Ovary (tissue), 9 donors: ENCODE data around the gene DBNDD2. TPM values are rescaled to one million over a fixed set of nuclear protein-coding genes. Genes with fewer than 3 reads are reported as not detected.

Experiments
- DNase-seq, 5 donors: peaks; one replicate each; pipeline ENCODE4 v3.0.0-alpha.2; 2019 to 2020
- H3K27ac ChIP-seq, 2 donors: fragments of 200-600 bp; one replicate each; pipeline versions ENCODE4 v1.5.1 to v1.8.0; 2019 to 2022
- H3K27me3 ChIP-seq: fragments of 200-600 bp; one replicate; pipeline ENCODE4 v1.8.0; 2022
- H3K36me3 ChIP-seq: fragments of 200-600 bp; sonication (generic); one replicate; pipeline ENCODE4 v1.5.1; 2019
- H3K4me1 ChIP-seq: one replicate; pipeline ENCODE4 v1.8.1; 2013; ENCODE audit warnings: mild to moderate bottlenecking, moderate library complexity; ENCODE audit not compliant: insufficient read depth
- H3K4me3 ChIP-seq: fragments of 200-600 bp; sonication (generic); one replicate; pipeline ENCODE4 v1.5.1; 2017
- H3K9me3 ChIP-seq, 2 donors: fragments of 200-600 bp in 1 of 2; sonication (generic) in 1 of 2; one replicate each; pipeline versions ENCODE4 v1.5.1 to v1.8.1; 2013 to 2019; ENCODE audit warnings: mild to moderate bottlenecking in 1 of 2, moderate library complexity in 1 of 2
- CTCF ChIP-seq, 3 donors: fragments of 450-650 bp in 2 of 3; fragments of 200-600 bp in 1 of 3; IDR thresholded peaks; one replicate each; pipeline versions ENCODE4 v1.5.1 to v1.8.0; 2016 to 2022; ENCODE audit warnings: antibody characterized with exemption in 3 of 3, mild to moderate bottlenecking in 1 of 3
- EP300 ChIP-seq: sonication (generic); formaldehyde crosslinking; IDR thresholded peaks from one replicate; pipeline ENCODE4 v1.6.1; 2017; ENCODE audit warnings: antibody characterized with exemption
- POLR2A ChIP-seq: fragments of 450-650 bp; IDR thresholded peaks from one replicate; pipeline ENCODE4 v1.6.1; 2017; ENCODE audit warnings: antibody characterized with exemption, mild to moderate bottlenecking, moderate library complexity
- WGBS, 3 donors: extraction: QIAGEN DNeasy Blood & Tissue Kit in 1 of 3; methylation state at CpG; one replicate each; pipeline versions ENCODE4 v1.1.5 to v1.1.7; 2013 to 2017; 5-methylcytosine and 5-hydroxymethylcytosine counted together
- intact Hi-C, 4 donors: fragments of 100-400 bp; cut with DNase I; formaldehyde crosslinking; loops; one replicate each; pipeline versions ENCODE4 v1.11.0 to v1.15.1; 2022 to 2023
- polyA plus RNA-seq, 2 donors: library from polyadenylated mRNA; stranded (reverse); fragments of 200-250 nt in 1 of 2; fragments of 350-450 nt in 1 of 2; fragmentation: Illumina TruSeq in 1 of 2; extraction: RNeasy Lipid Tissue Mini Kit (QIAGEN cat#74804) in 1 of 2; gene quantifications; one replicate each; pipeline ENCODE4 v1.2.3, GENCODE V29; 2013 to 2014
- total RNA-seq, 7 donors: library from RNA; depleted of rRNA in 2 of 7; stranded (reverse); fragments of >200 nt in 2 of 7; fragmentation: NEBNext Ultra II Directional in 3 of 7; extraction: Animal tissue kit (Norgen Biotek cat#: 25700) in 3 of 7; gene quantifications; one replicate each; pipeline versions ENCODE4 v1.1.0 to v1.2.4, GENCODE V29; 2016 to 2023
- donor health status: DM: no; HTN: no; CAD: no; lungs with moderate emphysema.
- donor health status: DM: no; HTN: no; CAD: no.
- donor health status: Bipolar disorder and iron deficiency.
- donor health status: DM: yes; HTN: yes; CAD: no.
- donor health status: DM: no; HTN: no; CAD: no.
- donor health status: DM: yes; HTN: yes; CAD: no.

Gene DBNDD2
- total and polyA plus RNA-seq, 9 donors = 18.4 to 63.2 (median 32.0) TPM

GRCh38 chr20:45408646-45409213, 641 bp downstream of the DBNDD2 start:
- no peaks in the 10 kb centered on the region for H3K27me3 ChIP-seq
- H3K27ac ChIP-seq = no peak overlapping the region
- TF ChIP-seq POLR2A = no peak
- no peaks in the 10 kb centered on the region for H3K36me3 ChIP-seq
- WGBS, 3 donors = 80 to 87% (median 84%) methylated on average over 7 of the region's 7 CpGs
- intact Hi-C loops = loop anchor here in 1 of 4 donors (5.0 kb wide), 1 partner anchor 544 kb away; no protein-coding TSS in a partner anchor
- no peak overlapping the region for H3K4me3 ChIP-seq
- no peaks in the 10 kb centered on the region for H3K9me3 ChIP-seq
- no peak for DNase-seq
- H3K4me1 ChIP-seq = peaks cover 3% of the 10 kb centered on the region

GRCh38 chr20:45409521-45410272, 1.6 kb downstream of the DBNDD2 start:
- intact Hi-C loops = loop anchor here in 2 of 4 donors (5.0 to 10.0 kb wide), 2 partner anchors 543 to 765 kb away; no protein-coding TSS in a partner anchor
- DNase-seq = no peak
- H3K27me3 ChIP-seq = no peaks in the 10 kb centered on the region
- H3K4me1 ChIP-seq = peaks cover 3% of the 10 kb centered on the region
- H3K4me3 ChIP-seq = no peak overlapping the region
- H3K36me3 ChIP-seq = no peaks in the 10 kb centered on the region
- H3K27ac ChIP-seq = no peak overlapping the region
- WGBS, 3 donors = 84 to 95% (median 90%) methylated on average over 7 of the region's 7 CpGs
- no peak for TF ChIP-seq CTCF (IDR thresholded peaks at IDR 0.05)
- no peak for TF ChIP-seq EP300
- no peak for TF ChIP-seq POLR2A
- no peaks in the 10 kb centered on the region for H3K9me3 ChIP-seq

- TF ChIP-seq CTCF (IDR thresholded peaks at IDR 0.05) (no peak), EP300 (no peak), POLR2A (no peak)
- Histone ChIP-seq H3K27ac (no peak overlapping the region), H3K36me3 (no peaks in the 10 kb centered on the region), H3K9me3 (no peaks in the 10 kb centered on the region), H3K27me3 (no peaks in the 10 kb centered on the region), H3K4me3 (no peak overlapping the region), H3K4me1 (peaks cover 3% of the 10 kb centered on the region)
- intact Hi-C loops = loop anchor here in 1 of 4 donors (10.0 kb wide), 1 partner anchor 766 kb away; no protein-coding TSS in a partner anchor
- WGBS, 3 donors = 52 to 60% (median 58%) methylated on average over 8 of the region's 8 CpGs
- DNase-seq = no peak
Measured at GRCh38 chr20:45410887-45411286, 2.8 kb downstream of the DBNDD2 start.

GRCh38 chr20:45412653-45413052, 4.6 kb downstream of the DBNDD2 start:
- H3K27me3 ChIP-seq = no peaks in the 10 kb centered on the region
- H3K36me3 ChIP-seq = no peaks in the 10 kb centered on the region
- H3K9me3 ChIP-seq = no peaks in the 10 kb centered on the region
- no peak overlapping the region for H3K4me3 ChIP-seq
- WGBS, 3 donors = 43 to 60% (median 51%) methylated on average over 5 of the region's 5 CpGs
- DNase-seq = no peak
- intact Hi-C loops = loop anchor here in 1 of 4 donors (10.0 kb wide), 1 partner anchor 768 kb away; no protein-coding TSS in a partner anchor
- H3K4me1 ChIP-seq = peaks cover 5% of the 10 kb centered on the region
- H3K27ac ChIP-seq = no peak overlapping the region
- TF ChIP-seq CTCF (IDR thresholded peaks at IDR 0.05) (no peak), EP300 (no peak), POLR2A (no peak)

- H3K27ac ChIP-seq = no peak overlapping the region
- peaks cover 5% of the 10 kb centered on the region for H3K4me1 ChIP-seq
- no peaks in the 10 kb centered on the region for H3K27me3 ChIP-seq
- 65 to 78% (median 67%) methylated on average over 3 of the region's 3 CpGs for WGBS, 3 donors
- TF ChIP-seq POLR2A = no peak
- no peak for TF ChIP-seq CTCF (IDR thresholded peaks at IDR 0.05)
- no peak for TF ChIP-seq EP300
- no peaks in the 10 kb centered on the region for H3K36me3 ChIP-seq
- no peaks in the 10 kb centered on the region for H3K9me3 ChIP-seq
- intact Hi-C loops = loop anchor here in 1 of 4 donors (10.0 kb wide), 1 partner anchor 769 kb away; no protein-coding TSS in a partner anchor
- no peak overlapping the region for H3K4me3 ChIP-seq
- DNase-seq = no peak
Measured at GRCh38 chr20:45413479-45413878, 5.4 kb downstream of the DBNDD2 start.
